Germinal center (tissue), 1 donor: ENCODE measurements around the gene RFX8.

Experiments used
- DNase-seq: peaks from one replicate; pipeline ENCODE4 v3.0.0; 2012; ENCODE audit warnings: mixed read lengths, low spot score

The RFX8 gene

DNA sequence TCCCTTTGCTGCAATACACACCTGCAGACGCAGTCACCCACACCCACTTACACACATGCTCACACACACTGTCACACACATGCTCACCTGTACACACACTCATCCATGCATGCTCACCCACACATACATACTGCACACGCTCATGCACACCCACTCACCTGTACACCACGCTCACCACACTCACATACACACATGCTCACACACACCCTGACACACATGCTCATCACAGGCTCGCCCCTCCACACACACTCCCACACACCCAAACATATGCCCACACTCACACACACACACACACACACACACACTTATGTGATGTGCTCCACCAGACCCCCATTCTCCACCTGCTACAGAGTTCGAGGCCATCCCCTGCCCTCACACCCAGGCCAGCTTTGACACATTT is 64.8 kb downstream of the RFX8 start:
- no peak for DNase-seq

DNA sequence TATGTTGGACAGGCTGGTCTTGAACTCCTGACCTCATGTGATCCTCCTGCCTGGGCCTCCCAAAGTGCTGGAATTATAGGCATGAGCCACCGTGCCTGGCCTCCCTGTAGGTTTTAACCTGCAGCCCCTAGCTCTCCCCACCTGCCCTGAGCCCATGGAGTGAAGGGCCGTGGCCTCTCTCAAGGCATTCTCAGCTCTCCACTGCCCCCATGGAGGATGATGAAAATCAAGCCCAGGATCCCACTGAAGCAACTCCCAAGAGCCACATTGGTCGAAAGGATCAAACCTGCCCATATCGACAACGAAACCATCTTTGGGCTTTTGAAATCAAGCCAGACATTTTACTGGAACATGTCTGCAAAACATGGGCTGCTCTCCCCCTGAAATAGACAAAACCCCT is 65.2 kb downstream of the RFX8 start:
- no peak for DNase-seq

DNA sequence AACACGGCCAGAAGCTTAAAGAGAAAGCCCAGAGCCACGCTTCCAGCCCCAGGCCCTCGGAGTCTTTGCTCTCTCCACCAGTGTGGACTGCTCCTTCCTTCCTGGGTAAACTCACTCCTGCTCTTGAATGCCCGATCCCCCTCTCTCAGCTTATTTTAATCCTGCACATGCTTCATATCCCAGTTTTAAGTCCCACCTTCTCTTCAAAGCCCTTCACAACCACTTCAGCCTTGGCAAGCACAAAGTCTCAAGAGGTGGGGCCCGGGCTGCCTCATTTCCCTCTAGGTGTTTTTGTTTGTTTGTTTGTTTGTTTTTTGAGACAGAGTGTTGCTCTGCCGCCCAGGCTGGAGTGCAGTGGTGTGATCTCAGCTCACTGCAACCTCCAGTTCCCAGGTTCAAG is 66.0 kb downstream of the RFX8 start:
- DNase-seq, result no peak

DNA sequence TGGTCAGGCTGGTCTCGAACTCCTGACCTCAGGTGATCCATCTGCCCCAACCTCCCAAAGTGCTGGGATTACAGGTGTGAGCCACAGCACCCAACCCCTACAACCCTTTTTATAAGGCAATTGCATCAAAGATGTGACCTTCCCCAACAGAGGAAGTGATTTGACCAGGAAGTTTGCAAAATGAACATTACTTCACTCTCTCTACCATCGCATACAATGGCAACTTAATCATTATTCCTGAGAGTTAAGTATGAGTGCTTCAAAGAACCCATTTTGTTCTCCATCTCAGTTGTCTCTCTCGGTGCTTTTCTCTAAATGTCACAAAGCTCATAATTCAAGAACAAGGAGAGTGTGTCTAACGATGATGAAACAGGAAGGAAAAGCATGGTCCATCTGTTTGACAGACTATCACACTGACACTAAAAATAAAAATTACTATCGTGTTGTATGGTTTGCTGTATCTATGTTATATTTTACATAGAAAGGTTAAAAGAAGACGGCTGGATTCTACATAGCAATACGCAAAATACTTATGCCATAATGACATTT is 69.5 kb downstream of the RFX8 start:
- DNase-seq, result no peak

DNA sequence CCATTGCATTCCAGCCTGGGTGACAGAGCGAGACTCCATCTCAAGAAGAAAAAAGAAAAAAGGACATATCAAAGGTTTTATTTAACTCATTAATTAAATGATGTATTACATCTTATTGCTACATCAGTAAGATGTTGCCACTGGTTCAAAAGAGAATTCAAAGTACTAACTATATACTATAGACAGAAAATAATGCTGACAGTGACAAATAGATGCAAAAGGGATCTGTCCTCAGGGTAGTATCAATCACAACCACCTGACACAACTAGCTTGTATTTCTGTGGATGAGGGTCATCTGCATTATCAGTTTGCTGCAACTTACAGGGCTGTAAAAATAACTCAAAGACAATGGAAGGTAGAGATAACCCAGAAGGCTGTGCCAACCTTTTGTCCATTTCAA is 71.2 kb downstream of the RFX8 start:
- DNase-seq, result no peak

DNA sequence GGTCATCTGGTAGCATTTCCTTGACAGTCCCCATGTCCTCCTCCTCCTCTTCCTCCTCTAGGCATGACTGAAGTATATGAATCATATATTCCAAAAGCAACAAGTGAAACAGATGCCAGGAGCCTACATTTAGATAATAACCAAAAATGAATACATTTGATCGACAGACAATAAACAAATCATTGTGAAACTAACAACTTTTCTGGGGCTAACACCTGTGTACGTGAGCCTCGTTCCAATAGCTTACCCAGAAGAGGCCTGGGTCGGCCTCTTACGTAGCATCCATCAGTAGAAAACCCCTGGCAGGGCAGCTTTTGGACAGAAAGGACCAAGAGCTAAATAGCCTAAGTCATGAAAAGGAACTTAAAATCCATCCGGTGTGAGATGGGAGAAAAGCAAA is 72.3 kb downstream of the RFX8 start:
- DNase-seq, result no peak

DNA sequence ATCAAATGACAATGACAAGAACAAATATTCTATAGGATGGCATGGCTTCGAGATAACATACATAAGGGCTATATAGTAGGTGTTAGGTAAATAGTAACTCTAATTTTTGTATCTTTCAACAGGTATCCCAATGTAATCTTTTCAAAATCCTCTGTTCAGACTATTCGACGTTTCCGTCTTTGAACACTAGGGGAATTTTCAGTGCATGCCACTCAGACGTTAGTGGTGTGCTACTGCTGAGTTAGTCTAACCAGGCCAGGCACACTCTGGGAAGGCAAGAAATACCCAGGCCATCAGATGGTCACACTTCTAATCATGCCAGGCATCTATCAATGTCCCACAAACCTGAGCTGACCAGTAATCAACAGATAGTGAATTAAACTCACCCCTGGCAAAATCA is 73.0 kb downstream of the RFX8 start:
- no peak for DNase-seq

DNA sequence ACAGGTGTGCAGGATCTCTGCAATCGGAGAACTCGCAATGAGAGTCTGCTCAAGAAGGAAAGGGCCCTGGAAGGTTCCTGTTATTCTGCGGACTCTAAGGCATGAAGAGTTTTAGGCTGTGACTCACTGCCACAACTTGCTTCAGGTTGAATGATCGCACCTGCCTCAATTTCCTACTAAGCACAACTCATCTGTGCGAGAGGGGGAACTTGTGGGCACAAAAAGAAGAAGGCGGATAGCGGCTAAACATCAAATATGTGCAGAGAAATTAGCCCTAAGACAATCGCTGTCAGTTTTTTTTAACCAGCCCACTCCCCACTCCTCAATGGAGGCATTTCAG is 73.6 kb downstream of the RFX8 start:
- DNase-seq, result peak; percentile 24

DNA sequence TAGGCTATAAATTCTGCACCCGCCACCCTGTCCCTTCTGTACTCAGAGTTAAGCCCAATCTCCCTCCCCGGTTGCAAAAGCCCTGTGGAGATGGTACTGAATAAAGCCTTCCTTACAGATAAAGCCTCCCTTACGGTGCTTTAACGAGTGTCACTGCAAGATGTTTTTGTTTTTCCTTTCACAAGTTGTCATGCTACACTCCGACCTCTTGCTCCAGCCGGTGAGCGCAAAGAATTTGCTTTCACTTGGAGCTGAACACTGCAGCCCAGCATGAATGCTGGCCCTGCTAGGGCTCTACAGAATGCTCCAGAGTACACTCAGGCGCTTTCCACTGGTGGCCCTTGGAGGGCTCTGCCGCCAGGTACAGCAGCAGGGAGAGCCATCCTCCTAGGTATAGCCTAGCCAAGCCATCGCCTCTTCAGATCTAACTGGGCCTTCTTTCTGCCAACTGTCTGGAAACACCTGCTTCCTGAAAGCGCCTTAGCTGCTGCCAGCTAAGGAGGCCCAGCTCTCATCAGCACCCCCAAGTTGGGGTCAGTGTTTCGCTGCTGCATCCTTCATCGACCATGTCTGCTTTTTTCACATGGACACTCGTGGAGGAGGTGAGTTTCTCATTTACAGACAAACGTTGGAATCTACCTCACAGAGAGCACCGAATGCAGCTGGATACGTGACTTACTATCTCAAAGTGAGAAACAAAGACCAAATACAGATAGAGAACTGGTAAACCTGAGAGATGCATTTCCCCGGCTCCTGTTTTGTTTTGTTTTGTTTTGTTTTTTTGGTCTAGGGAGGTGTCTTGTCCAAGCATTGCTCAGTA is 74.2 kb downstream of the RFX8 start:
- DNase-seq, result no peak

DNA sequence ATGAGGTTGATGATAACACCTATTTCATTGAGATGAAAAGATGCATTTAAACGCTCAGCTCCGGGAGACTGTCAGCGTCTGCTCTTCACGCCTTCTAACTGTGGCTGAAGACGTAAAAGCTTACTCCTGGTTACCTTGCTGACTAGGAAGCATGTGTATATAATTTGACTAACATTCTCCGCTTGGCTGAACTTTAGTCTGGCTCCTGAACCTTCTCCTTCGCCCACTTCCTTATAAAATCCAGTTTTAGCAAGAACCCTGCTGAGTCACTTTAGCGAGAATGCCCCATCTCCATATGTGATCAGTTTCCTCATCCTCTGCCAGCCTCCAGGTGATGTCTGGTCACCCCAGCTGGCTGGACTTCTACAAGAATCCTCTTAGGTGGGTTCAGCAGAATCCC is 74.9 kb downstream of the RFX8 start:
- peak; percentile 8 for DNase-seq

DNA sequence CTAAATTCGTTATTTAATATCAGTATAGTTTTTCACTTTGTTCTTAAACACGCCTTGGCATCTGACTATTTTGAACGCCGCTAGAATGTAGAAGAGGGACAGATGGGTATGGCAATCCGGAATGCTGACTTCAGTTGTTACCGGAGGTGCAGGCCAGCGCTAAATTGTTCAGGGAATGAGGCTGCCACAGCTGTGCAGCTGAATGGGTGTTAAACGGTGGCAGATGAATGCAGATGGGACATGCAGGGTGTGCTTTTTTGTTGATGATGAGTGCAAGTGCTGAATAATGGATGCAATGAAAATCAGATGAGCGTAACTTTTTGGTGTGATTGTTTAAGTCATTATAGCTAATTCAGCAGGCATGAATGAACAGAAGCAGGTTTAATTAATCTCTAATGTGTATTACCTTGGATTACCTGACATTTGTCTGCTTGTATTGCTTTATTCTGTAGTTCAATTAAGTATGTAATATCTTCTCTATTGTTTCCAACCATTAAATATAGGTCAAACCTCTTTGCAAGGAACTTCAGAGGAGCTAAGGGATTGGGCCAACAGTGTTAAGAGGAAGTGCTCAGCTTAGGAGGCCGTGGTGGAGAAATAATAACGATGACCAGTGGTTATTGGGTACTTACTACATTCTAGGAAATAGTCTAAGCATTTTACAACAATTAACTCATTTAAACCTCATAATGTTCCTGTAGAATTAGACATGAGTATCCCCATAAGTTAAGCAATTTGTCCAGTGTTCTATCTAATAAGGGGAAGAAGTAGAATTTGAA is 75.7 kb downstream of the RFX8 start:
- DNase-seq, result no peak

DNA sequence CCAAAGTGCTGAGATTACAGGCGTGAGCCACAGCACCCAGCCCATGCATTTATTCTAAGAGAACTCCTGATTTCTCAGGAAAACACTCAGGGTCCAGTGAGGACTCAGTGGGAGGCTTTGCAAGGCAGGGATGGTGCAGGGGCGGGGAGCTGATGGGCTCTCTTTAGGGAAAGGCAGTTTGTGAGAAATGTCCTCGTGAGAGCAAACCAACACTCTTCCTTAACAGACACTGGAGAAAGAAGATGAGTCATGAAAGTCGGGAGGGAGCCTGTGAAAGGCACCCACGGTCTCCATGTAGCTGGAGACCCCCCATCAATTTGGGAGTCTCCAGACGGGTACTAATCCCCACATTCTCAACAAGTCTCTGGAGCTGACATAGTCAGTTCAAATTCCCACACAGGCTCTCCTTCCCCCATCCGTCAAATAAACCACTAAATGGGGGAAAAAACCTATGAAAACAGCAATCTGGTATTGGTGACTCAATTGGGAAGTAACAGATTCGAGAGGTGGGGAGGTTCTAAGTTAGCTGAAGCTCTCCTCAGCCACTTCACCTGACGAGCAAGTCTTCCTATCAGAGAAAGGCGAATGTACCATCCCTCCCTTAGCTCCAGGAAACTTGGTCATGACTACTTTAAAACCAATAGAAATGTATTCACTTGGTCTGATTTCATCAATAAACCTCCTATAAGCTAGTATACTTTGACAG is 76.6 kb downstream of the RFX8 start:
- no peak for DNase-seq

DNA sequence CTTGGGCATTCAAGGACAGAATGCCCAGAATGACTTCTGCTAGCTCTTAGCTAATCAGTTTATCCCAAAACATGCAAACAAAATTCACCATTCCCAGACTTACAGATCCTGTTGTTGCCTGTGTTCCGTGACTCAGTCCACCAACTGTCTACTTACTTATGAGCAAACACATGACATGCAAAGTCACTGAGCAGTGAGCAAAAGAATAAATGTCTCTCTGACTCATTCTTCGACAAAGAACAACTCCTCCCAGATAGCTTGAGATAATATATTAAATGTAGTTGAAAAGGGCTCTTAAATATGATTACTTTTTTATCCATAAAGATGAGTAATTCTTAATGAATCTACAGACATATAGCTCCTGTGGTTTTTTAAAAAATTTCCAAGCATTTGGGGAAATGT is 78.6 kb downstream of the RFX8 start:
- no peak for DNase-seq

DNA sequence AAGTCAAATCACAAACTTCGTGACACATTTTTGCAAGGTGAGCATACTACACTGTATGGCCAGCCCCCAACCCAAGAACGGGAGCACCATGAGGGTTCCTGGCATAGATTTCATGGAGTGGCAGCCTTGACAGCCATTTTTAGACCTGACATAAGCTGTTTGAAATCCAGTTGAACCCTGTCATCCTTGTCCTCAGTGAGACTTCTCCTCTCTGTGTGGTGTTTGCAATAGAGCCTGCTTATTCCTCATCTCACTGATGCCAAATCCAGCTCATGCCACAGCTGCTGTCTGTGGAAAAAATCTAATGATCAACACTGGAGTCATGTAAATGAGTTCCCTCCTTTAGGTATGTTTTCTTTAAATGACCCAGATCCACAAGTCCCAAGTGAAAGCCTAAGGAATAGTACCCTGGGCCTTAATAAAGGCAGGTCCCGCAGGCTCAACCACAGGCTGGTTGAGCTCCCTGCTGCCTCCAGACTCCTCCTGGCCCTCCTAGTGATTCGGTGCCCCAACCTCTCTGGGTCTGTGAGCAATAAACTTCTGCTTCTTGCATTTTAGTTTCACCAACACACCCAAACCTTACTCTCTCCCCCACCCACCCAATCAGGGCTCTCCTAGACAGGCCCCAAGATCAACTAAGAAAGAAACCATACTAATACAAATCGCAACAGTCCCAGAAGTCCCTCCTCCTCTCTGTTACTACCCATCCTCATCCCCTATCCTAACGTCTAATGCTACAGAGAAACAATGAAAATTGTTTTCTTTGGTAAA is 79.2 kb downstream of the RFX8 start:
- no peak for DNase-seq

DNA sequence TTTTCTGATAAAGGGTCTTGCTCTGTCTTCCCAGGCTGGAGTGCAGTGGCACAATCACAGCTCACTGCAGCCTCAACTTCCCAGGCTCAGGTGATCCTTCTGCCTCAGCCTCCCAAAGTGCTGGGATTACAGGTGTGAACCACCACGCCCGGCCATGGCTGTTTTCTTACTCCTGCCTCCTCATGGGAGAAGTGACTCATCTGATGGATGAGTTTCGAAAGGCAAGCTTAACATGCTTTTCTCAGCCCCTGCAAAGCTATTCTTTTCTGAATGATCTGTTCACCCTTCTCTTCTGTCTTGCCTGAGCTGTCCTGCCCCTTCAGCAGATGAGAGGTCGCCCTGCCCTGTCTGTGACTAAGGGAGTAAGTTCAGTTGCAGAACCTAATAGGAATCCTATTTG is 86.7 kb downstream of the RFX8 start:
- no peak for DNase-seq

DNA sequence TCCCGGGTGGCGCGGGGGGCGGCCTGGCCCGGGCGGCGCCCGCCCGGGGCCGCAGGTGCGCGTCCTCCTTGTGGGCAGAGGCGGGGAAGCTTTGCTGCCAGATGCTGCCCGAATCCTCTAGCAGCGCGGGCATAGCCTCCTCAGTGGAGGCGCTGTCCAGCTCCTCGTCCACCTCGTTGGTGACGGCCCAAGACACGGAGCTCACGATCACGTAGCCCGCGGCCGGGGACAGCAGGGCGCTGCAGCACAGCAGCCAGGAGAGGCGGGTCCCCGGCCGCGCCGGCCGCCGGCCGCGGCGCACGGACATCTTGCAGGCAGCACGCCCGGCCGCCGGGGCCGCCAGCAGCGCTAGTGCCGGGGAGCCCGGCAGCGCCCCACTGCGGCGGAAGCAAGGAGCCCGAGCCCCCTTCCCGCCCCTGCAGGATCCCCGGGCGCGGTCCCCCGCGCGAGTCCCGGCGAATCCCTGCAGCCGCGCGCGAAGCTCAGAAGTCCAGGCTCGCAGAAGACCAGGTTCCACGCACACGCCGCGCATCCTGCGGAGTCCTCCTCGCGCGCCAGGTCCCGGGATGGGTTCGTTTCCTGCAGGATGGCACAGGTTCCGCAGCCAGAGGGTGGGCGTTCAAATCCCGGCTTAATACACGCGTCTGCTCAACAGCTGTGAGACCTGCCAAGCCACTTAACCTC is 87.6 kb downstream of the RFX8 start, which contains the start of gene CREG2:
CREG2 (minus strand) TSS at position 353 of the 684 bp plus-strand sequence; CDS start at position 307, 46 bp downstream.
- DNase-seq, result peak; percentile 55

DNA sequence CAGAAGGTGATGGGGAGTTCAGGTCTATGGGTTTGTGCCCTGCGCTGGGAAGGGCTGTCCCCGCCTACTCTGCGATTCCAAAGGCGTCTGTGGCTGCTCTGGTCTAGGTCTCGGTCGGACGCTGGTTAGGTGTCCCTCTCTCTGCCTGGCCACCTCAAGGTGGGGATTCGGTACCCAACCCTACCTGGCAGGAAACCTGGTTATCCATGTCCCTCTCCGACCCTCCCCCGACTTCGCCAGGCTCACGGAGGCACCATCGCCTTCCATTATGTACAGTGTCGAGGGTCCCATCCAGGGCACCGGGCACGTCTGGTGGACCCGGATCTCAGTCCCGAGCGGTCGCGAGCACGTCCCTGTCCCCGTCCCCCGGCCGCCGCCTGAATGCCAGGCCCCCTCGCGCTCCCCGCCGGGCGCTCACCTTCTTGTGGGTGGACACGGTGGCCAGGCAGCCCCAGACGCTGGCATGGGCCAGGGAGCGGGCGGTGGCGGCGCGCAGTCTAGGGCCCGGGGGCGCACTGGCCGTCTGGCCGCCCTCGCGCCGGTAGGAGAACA is 88.2 kb downstream of the RFX8 start:
- no peak for DNase-seq

DNA sequence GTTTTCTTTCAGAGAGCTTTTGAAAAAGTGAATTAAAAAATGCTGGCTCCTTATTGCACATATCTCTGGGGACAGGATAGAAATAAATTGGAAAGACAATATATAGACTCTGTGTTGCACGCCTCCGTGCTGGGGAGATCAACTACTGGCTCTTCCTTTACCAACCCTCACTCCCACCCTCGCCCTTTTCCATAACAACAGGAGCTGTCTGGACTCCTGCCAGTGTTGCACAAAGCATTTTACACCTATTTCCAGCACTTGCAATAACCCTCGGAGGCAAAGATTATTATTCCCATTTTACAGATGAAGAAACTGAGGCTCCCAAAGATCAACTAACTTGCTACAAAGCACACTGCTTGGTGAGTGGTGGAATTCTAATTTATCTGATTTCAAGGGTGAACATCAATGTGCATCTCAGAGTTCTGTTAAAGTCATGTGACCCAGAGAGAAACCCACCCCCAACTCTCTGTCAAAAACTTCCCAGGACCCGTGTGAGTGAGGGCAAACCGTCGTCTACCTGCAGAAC is 91.8 kb downstream of the RFX8 start:
- no peak for DNase-seq

DNA sequence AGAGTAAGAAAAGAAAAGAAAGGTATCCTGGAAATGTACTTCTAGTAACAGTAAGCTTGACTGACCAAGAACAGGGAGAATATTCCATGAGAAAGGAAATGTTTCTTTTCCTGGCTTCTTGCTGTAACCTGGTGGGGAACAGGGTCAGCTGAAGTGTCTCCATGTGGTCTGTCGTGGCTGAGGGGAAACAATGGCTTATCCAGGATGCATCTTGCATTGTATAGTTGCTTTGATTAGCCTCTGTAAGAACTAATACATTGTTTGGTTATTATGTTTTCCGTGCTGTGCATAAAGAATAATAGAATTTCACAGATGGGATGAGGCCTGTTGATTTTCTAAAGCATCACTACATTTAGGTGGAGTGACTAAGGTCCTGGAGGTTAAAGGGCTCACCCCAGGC is 92.5 kb downstream of the RFX8 start:
- DNase-seq, result no peak

DNA sequence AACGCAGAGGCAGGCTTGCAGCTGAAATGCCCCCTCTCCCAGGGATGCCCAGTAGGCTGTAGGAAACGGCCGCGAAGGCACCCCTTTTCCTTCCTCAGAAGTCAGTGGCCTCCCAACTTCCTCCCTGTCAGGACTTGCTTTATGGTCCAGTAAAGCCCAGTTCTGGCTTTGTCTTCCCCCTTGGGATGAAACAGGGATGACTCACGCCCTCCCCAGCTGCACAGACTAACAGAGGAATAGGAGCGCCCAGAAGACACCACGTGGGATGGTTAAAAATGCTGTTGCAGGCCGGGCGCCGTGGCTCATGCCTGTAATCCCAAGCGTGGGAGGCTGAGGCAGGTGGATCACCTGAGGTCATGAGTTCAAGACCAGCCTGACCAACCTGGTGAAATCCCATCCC is 94.5 kb downstream of the RFX8 start:
- DNase-seq, result no peak

DNA sequence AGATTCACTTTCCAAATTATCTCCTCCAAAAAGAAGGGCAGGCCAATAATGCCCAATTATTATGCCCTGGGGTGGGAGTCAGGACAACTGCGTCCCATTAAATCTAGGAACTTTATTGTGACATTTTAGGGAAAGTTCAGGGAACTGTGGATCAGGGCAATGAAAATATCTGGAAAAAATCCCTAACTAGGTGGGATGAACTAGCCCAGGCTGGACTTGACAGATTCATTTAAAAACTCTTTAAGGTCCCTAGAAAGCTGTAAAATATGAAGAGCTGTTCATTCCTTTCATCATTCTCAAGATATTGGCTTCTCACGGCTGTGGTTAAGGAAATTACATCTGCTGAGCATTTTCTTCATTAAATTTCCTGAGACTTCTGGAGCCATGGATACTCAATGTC is 95.8 kb downstream of the RFX8 start:
- DNase-seq, result no peak
